ENCODE data around the gene CELSR3.

GRCh38 chr3:48642605-48643004 is 20.1 kb downstream of the CELSR3 start:
- TF ChIP-seq CREB1 (IDR thresholded peaks at IDR 0.05; ENCODE audit: low read depth) (no peak), ZBTB7A (IDR thresholded peaks at IDR 0.05; ENCODE audit: low read depth) (no peak), CEBPB (IDR thresholded peaks at IDR 0.05) (no peak), RAD21 (IDR thresholded peaks at IDR 0.05; ENCODE audit: low read depth) (no peak), REST (IDR thresholded peaks at IDR 0.05; ENCODE audit: low read depth) (no peak), NFIC (IDR thresholded peaks at IDR 0.05) (no peak), TCF12 (IDR thresholded peaks at IDR 0.05; ENCODE audit: low read depth) (no peak)
